MM.1S (cell line): Measurements from ENCODE around the gene EFHD2.

Source experiments
- DNase-seq: peaks from one replicate; pipeline ENCODE4 v3.0.0-alpha.2; 2015
- H2AFZ ChIP-seq: fragments of 300-600 bp; sonication (generic); 2 replicates; pipeline ENCODE4 v1.6.0; 2016; ENCODE audit warnings: antibody characterized with exemption, low read length
- H3F3A ChIP-seq: fragments of 300-600 bp; sonication (generic); 2 replicates; pipeline ENCODE4 v1.6.1; 2016; ENCODE audit warnings: mild to moderate bottlenecking, antibody characterized with exemption, low read length, moderate library complexity, mixed read lengths; ENCODE audit not compliant: insufficient read depth
- H3K27ac ChIP-seq: fragments of 300-600 bp; sonication (generic); 2 replicates; pipeline ENCODE4 v1.5.1; 2016; ENCODE audit warnings: mild to moderate bottlenecking, low read length
- H3K27me3 ChIP-seq: fragments of 300-600 bp; sonication (generic); replicated peaks from 2 replicates; pipeline ENCODE4 v1.6.0; 2016; ENCODE audit warnings: low read length; ENCODE audit not compliant: insufficient read depth
- H3K36me3 ChIP-seq: fragments of 300-600 bp; sonication (generic); replicated peaks from 2 replicates; pipeline ENCODE4 v1.6.1; 2016; ENCODE audit warnings: mild to moderate bottlenecking, low read length, mixed read lengths; ENCODE audit not compliant: insufficient read depth
- H3K4me1 ChIP-seq: fragments of 300-600 bp; sonication (generic); 2 replicates; pipeline ENCODE4 v1.6.1; 2016; ENCODE audit warnings: low read length, mixed read lengths
- H3K4me2 ChIP-seq: fragments of 300-600 bp; sonication (generic); 2 replicates; pipeline ENCODE4 v1.6.0; 2016; ENCODE audit warnings: low read depth, low read length
- H3K4me3 ChIP-seq: fragments of 300-600 bp; sonication (generic); 2 replicates; pipeline ENCODE4 v1.5.1; 2016; ENCODE audit warnings: low read length, mixed read lengths
- H3K79me2 ChIP-seq: fragments of 300-600 bp; sonication (generic); 2 replicates; pipeline ENCODE4 v1.6.1; 2016; ENCODE audit warnings: mixed run types, low read length, mixed read lengths
- H3K9ac ChIP-seq: fragments of 300-600 bp; sonication (generic); 2 replicates; pipeline ENCODE4 v1.6.1; 2016; ENCODE audit warnings: low read length, mixed read lengths
- H3K9me2 ChIP-seq: fragments of 300-600 bp; sonication (generic); replicated peaks from 2 replicates; pipeline ENCODE4 v1.6.1; 2016; ENCODE audit warnings: mild to moderate bottlenecking, low read length, mixed read lengths; ENCODE audit not compliant: insufficient read depth
- H3K9me3 ChIP-seq: fragments of 300-600 bp; sonication (generic); replicated peaks from 2 replicates; pipeline ENCODE4 v1.6.1; 2016; ENCODE audit warnings: mild to moderate bottlenecking, low read length, mixed read lengths; ENCODE audit not compliant: insufficient read depth
- H4K20me1 ChIP-seq: fragments of 300-600 bp; sonication (generic); 2 replicates; pipeline ENCODE4 v1.6.1; 2016; ENCODE audit warnings: mild to moderate bottlenecking, low read length, moderate library complexity, mixed read lengths; ENCODE audit not compliant: insufficient read depth
- CTCF ChIP-seq: fragments of 300-600 bp; sonication (generic); IDR thresholded peaks from 2 replicates; pipeline ENCODE4 v1.5.1; 2016; ENCODE audit warnings: antibody characterized with exemption, low read length, mixed read lengths
- EZH2 ChIP-seq: fragments of 300-600 bp; sonication (generic); optimal IDR thresholded peaks from 2 replicates; pipeline ENCODE3; 2017; ENCODE audit warnings: low read depth, mild to moderate bottlenecking, antibody characterized with exemption, low read length, mixed read lengths
- EZH2phosphoT487 ChIP-seq: fragments of 300-600 bp; sonication (generic); IDR thresholded peaks from 2 replicates; pipeline ENCODE4 v1.6.1; 2018; ENCODE audit warnings: antibody characterized with exemption, low read length

The EFHD2 gene

DNA sequence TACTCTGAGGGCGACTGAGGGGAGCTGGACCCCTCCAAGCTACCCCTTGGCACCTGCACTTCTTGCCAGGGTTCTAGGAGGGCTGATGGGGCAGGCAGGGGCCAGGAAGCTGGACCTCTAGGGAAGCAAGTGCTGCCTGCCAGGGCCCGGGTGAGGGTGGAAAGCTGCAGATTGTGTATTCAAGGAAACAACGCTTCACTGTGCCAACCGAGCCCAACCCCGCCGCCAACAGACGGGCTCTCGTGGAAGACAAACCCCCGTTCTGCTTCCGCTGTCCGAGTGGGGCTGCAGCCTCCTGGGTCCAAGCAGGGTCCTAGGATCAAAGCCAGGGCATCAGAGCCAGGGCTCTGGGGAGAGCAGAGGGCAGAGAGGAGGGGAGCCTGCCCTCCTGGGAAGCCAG lies 3.2 kb downstream of the EFHD2 start:
- Histone ChIP-seq H3K27me3 (peaks cover 12% of the 10 kb centered on the region), H3F3A (no peaks in the 10 kb centered on the region), H3K36me3 (no peaks in the 10 kb centered on the region), H4K20me1 (no peaks in the 10 kb centered on the region), H3K9me2 (no peaks in the 10 kb centered on the region), H3K9ac (no peak overlapping the region), H3K4me3 (no peak overlapping the region), H3K79me2 (peaks cover 33% of the 10 kb centered on the region), H3K9me3 (no peaks in the 10 kb centered on the region), H3K4me1 (no peaks in the 10 kb centered on the region), H2AFZ (no peak overlapping the region), H3K27ac (no peak overlapping the region), H3K4me2 (no peak overlapping the region)
- no peak for DNase-seq
- TF ChIP-seq CTCF, result no peak
- TF ChIP-seq EZH2phosphoT487, result no peak
- TF ChIP-seq EZH2, result no peak

- H3K9me2 ChIP-seq, result no peaks in the 10 kb centered on the region
- no peaks in the 10 kb centered on the region for H3F3A ChIP-seq
- no peak overlapping the region for H3K27ac ChIP-seq
- no peaks in the 10 kb centered on the region for H3K36me3 ChIP-seq
- H2AFZ ChIP-seq, result no peak overlapping the region
- no peak for DNase-seq
- no peaks in the 10 kb centered on the region for H4K20me1 ChIP-seq
- H3K9ac ChIP-seq, result no peak overlapping the region
- H3K27me3 ChIP-seq, result peaks cover 4% of the 10 kb centered on the region; the same call in 1 of the 2 replicates
- H3K4me2 ChIP-seq, result no peak overlapping the region
- H3K9me3 ChIP-seq, result no peaks in the 10 kb centered on the region
- TF ChIP-seq EZH2 (no peak), CTCF (no peak), EZH2phosphoT487 (no peak)
- no peak overlapping the region for H3K4me3 ChIP-seq
- no peaks in the 10 kb centered on the region for H3K4me1 ChIP-seq
- peaks cover 33% of the 10 kb centered on the region for H3K79me2 ChIP-seq
Measured at GRCh38 chr1:15413563-15414444, 4.1 kb downstream of the EFHD2 start.

DNA sequence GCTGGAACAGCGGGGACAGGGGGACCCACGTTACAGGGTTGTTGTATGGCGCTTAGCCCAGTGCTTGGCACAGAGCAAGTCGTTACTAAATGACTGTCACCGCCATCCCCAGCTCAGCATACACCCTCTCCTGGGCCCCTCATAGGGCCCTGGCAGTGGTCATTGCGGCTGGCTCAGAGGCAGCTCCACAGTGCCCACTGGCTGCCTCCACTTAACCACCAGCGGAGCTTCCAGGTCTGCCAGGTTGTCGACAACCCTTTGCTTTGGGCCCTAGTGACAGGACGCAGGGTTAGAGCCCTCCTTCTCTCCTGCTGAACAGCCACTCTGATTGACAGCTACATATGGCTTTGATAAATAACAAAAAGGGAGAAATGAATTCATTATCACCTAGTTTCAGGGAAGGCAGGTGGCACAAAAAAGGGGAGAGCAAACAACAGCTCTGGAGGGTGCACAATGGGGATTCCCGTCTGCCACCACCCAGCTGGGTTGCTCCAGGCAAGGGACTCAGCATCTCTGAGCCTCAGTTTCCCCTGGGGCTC lies 4.8 kb downstream of the EFHD2 start:
- H3K9ac ChIP-seq, result no peak overlapping the region
- no peak overlapping the region for H3K4me3 ChIP-seq
- H3K4me2 ChIP-seq, result no peak overlapping the region
- no peaks in the 10 kb centered on the region for H4K20me1 ChIP-seq
- peaks cover 37% of the 10 kb centered on the region for H3K79me2 ChIP-seq
- H3K9me2 ChIP-seq, result no peaks in the 10 kb centered on the region
- no peaks in the 10 kb centered on the region for H3K9me3 ChIP-seq
- H3K4me1 ChIP-seq, result no peaks in the 10 kb centered on the region
- TF ChIP-seq EZH2phosphoT487, result no peak
- H3K36me3 ChIP-seq, result no peaks in the 10 kb centered on the region
- H3F3A ChIP-seq, result no peaks in the 10 kb centered on the region
- no peak for DNase-seq
- no peak overlapping the region for H3K27ac ChIP-seq
- no peaks in the 10 kb centered on the region for H3K27me3 ChIP-seq
- H2AFZ ChIP-seq, result no peak overlapping the region
